H9 (cell line): ENCODE results near the gene CDC37L1. TPM values are rescaled to one million over a fixed set of nuclear protein-coding genes. Genes with fewer than 3 reads are reported as not detected.

Source experiments
- DNase-seq: peaks from one replicate; pipeline ENCODE4 v3.0.0-alpha.2; 2017
- H2AFZ ChIP-seq: one replicate; pipeline ENCODE4 v1.6.1; 2013; ENCODE audit warnings: mild to moderate bottlenecking, low read length, control low read depth, moderate library complexity
- H2AK5ac ChIP-seq: 2 replicates; pipeline ENCODE4 v1.6.1; 2013; ENCODE audit warnings: low read length, control low read depth, mixed read lengths; ENCODE audit not compliant: insufficient read length
- H2BK120ac ChIP-seq: one replicate; pipeline ENCODE4 v1.6.1; 2013; ENCODE audit warnings: low read depth, mild to moderate bottlenecking, low read length, control low read depth, inconsistent platforms; ENCODE audit not compliant: poor library complexity, severe bottlenecking
- H2BK12ac ChIP-seq: 2 replicates; pipeline ENCODE4 v1.6.1; 2013; ENCODE audit warnings: low read length, control low read depth, mixed read lengths, low read depth; ENCODE audit not compliant: insufficient read length
- H2BK15ac ChIP-seq: 2 replicates; pipeline ENCODE4 v1.6.1; 2013; ENCODE audit warnings: low read depth, low read length, control low read depth
- H2BK20ac ChIP-seq: one replicate; pipeline ENCODE4 v1.6.1; 2013; ENCODE audit warnings: low read depth, mild to moderate bottlenecking, low read length, control low read depth, inconsistent platforms; ENCODE audit not compliant: poor library complexity, severe bottlenecking
- H2BK5ac ChIP-seq: 2 replicates; pipeline ENCODE4 v1.6.1; 2013; ENCODE audit warnings: low read length, control low read depth, mixed read lengths; ENCODE audit not compliant: insufficient read length
- H3K14ac ChIP-seq: 2 replicates; pipeline ENCODE4 v1.6.1; 2013; ENCODE audit warnings: low read length, control low read depth; ENCODE audit not compliant: insufficient read depth
- H3K18ac ChIP-seq: 2 replicates; pipeline ENCODE4 v1.6.1; 2013; ENCODE audit warnings: low read depth, mild to moderate bottlenecking, mixed read lengths, low read length, control low read depth; ENCODE audit not compliant: insufficient read length
- H3K23ac ChIP-seq: 2 replicates; pipeline ENCODE4 v1.6.1; 2013; ENCODE audit warnings: low read length, control low read depth, mixed read lengths, low read depth; ENCODE audit not compliant: insufficient read length
- H3K23me2 ChIP-seq: 2 replicates; pipeline ENCODE4 v1.6.1; 2013; ENCODE audit warnings: low read depth, mild to moderate bottlenecking, mixed read lengths, low read length, control low read depth; ENCODE audit not compliant: insufficient read length, poor library complexity, severe bottlenecking
- H3K27ac ChIP-seq: 2 replicates; pipeline ENCODE4 v1.5.1; 2013; ENCODE audit warnings: low read length, control low read depth, mixed read lengths, low read depth; ENCODE audit not compliant: insufficient read length
- H3K27me3 ChIP-seq: 2 replicates; pipeline ENCODE4 v1.6.1; 2013; ENCODE audit warnings: low read length, control low read depth, inconsistent platforms; ENCODE audit not compliant: insufficient read depth
- H3K4ac ChIP-seq: 2 replicates; pipeline ENCODE4 v1.6.1; 2013; ENCODE audit warnings: low read depth, mild to moderate bottlenecking, control low read depth, inconsistent platforms, low read length, moderate library complexity
- H3K4me1 ChIP-seq: 2 replicates; pipeline ENCODE4 v1.6.1; 2013; ENCODE audit warnings: low read length, control low read depth, inconsistent platforms; ENCODE audit not compliant: insufficient read depth
- H3K4me2 ChIP-seq: 2 replicates; pipeline ENCODE4 v1.6.1; 2013; ENCODE audit warnings: low read length, control low read depth, mixed read lengths; ENCODE audit not compliant: insufficient read length, insufficient read depth
- H3K56ac ChIP-seq: 2 replicates; pipeline ENCODE4 v1.6.1; 2013; ENCODE audit warnings: low read depth, mild to moderate bottlenecking, mixed read lengths, low read length, control low read depth; ENCODE audit not compliant: insufficient read length
- H3K79me1 ChIP-seq: 2 replicates; pipeline ENCODE4 v1.6.1; 2013; ENCODE audit warnings: low read depth, mild to moderate bottlenecking, moderate library complexity, low read length, control low read depth, inconsistent platforms; ENCODE audit not compliant: insufficient read depth, poor library complexity, severe bottlenecking
- H3K79me2 ChIP-seq: 2 replicates; pipeline ENCODE4 v1.6.1; 2013; ENCODE audit warnings: low read length, control low read depth, inconsistent platforms; ENCODE audit not compliant: insufficient read depth
- H3K9ac ChIP-seq: 2 replicates; pipeline ENCODE4 v1.6.1; 2013; ENCODE audit warnings: low read length, control low read depth, mixed read lengths; ENCODE audit not compliant: insufficient read length; ENCODE audit errors: extremely low read depth
- H3K9me3 ChIP-seq: one replicate; pipeline ENCODE4 v1.6.1; 2013; ENCODE audit warnings: low read depth, low read length, inconsistent platforms; ENCODE audit not compliant: control insufficient read depth
- H3T11ph ChIP-seq: one replicate; pipeline ENCODE4 v1.6.1; 2013; ENCODE audit warnings: mild to moderate bottlenecking, low read length, control low read depth, inconsistent platforms
- H4K20me1 ChIP-seq: one replicate; pipeline ENCODE4 v1.6.1; 2013; ENCODE audit not compliant: control insufficient read depth, insufficient read length, insufficient read depth
- H4K5ac ChIP-seq: 2 replicates; pipeline ENCODE4 v1.6.1; 2013; ENCODE audit warnings: low read depth, mild to moderate bottlenecking, mixed read lengths, low read length, control low read depth; ENCODE audit not compliant: insufficient read length
- H4K8ac ChIP-seq: replicated peaks from 2 replicates; pipeline ENCODE4 v1.6.1; 2013; ENCODE audit warnings: low read length, control low read depth, mixed read lengths, low read depth; ENCODE audit not compliant: insufficient read length
- H4K91ac ChIP-seq: 2 replicates; pipeline ENCODE4 v1.6.1; 2013; ENCODE audit warnings: low read depth, mild to moderate bottlenecking, moderate library complexity, mixed read lengths, low read length, control low read depth; ENCODE audit not compliant: insufficient read length
- H3K27ac Mint-ChIP-seq, 3 experiments: 2 replicates in 2 of 3; 3 replicates in 1 of 3; pipeline ENCODE4 v1.8.0; 2020 to 2021; ENCODE audit warnings: mixed read lengths in 3 of 3, mild to moderate bottlenecking in 1 of 3, moderate library complexity in 1 of 3
- H3K27me3 Mint-ChIP-seq: 2 replicates; pipeline ENCODE4 v1.8.0; 2021; ENCODE audit warnings: low read depth, mild to moderate bottlenecking, moderate library complexity, mixed read lengths
- H3K36me3 Mint-ChIP-seq, 3 experiments: 2 replicates in 2 of 3; 3 replicates in 1 of 3; pipeline ENCODE4 v1.8.0; 2020 to 2021; ENCODE audit warnings: low read depth in 3 of 3, mixed read lengths in 3 of 3; ENCODE audit not compliant: insufficient read depth in 1 of 3
- H3K4me1 Mint-ChIP-seq, 2 experiments: 2 replicates each; pipeline ENCODE4 v1.8.0; 2020; ENCODE audit warnings: mixed read lengths in 2 of 2
- H3K4me3 Mint-ChIP-seq, 2 experiments: 2 replicates in 1 of 2; 3 replicates in 1 of 2; pipeline ENCODE4 v1.8.0; 2020 to 2021; ENCODE audit warnings: mild to moderate bottlenecking in 2 of 2, mixed read lengths in 2 of 2, moderate library complexity in 1 of 2
- H3K9me3 Mint-ChIP-seq, 2 experiments: 2 replicates in 1 of 2; 3 replicates in 1 of 2; pipeline ENCODE4 v1.8.0; 2020; ENCODE audit warnings: mild to moderate bottlenecking in 2 of 2, mixed read lengths in 2 of 2, moderate library complexity in 1 of 2
- CTCF ChIP-seq: fragments of 200-600 bp; sonication (generic); conservative IDR thresholded peaks from 3 replicates; pipeline ENCODE4 v1.8.0; 2021; ENCODE audit warnings: antibody characterized with exemption, mild to moderate bottlenecking
- WGBS: extraction: QIAGEN DNeasy Blood & Tissue Kit; methylation state at CpG from one replicate; pipeline ENCODE4 v1.1.7; 2013; ENCODE audit warnings: missing lambda C conversion rate, low lambda C conversion rate, mixed read lengths; ENCODE audit not compliant: insufficient read length; ENCODE audit errors: extremely low coverage; 5-methylcytosine and 5-hydroxymethylcytosine counted together
- total RNA-seq: library from RNA; stranded (reverse); gene quantifications from 2 replicates; pipeline ENCODE4 v1.2.1, GENCODE V29; 2021

The CDC37L1 gene
- total RNA-seq, 1 experiment from 2014 or later: 17.6 TPM

DNA sequence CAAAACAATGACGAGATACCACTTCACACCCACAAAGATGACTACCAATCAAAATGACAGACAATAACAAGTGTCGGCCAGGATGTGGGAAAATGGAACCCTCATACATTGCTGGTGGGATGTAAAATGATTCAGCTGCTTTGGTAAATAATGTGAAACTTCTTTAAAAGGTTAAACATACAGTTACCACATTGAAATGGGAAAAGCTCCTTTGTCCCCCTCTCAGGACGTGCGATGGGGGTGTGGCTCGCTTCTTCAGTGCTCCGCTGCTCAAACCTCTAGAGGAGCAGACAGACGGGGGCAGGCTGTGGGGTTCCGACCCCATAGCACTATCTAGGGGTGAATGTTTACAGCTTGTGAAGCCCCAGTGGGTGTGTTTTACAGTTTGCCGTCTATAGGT, 25.3 kb upstream of the CDC37L1 start:
- H3K4ac ChIP-seq: no peak overlapping the region
- H3T11ph ChIP-seq: no peak overlapping the region
- H3K79me2 ChIP-seq: no peaks in the 10 kb centered on the region
- no peaks in the 10 kb centered on the region for H3K79me1 ChIP-seq
- H4K5ac ChIP-seq: no peak overlapping the region
- H2BK12ac ChIP-seq: no peak overlapping the region
- H2BK120ac ChIP-seq: no peak overlapping the region
- H3K14ac ChIP-seq: no peak overlapping the region
- no peak overlapping the region for H3K9ac ChIP-seq
- no peak overlapping the region for H2AFZ ChIP-seq
- no peaks in the 10 kb centered on the region for H3K23me2 ChIP-seq
- no peak overlapping the region for H3K56ac ChIP-seq
- TF ChIP-seq CTCF: no peak
- Mint-ChIP-seq H3K4me1 (peaks cover 9 to 15% of the 10 kb centered on the region in 2 experiments), H3K27ac (peak overlapping the region in 1 of 3 experiments; percentile 9; a peak in 1 of 7 replicates), H3K9me3 (no peaks in the 10 kb centered on the region), H3K27me3 (no peaks in the 10 kb centered on the region), H3K4me3 (no peak overlapping the region), H3K36me3 (no peaks in the 10 kb centered on the region)
- H3K18ac ChIP-seq: no peak overlapping the region
- H3K27me3 ChIP-seq: no peaks in the 10 kb centered on the region
- DNase-seq: no peak
- H2BK5ac ChIP-seq: no peak overlapping the region
- no peak overlapping the region for H3K4me2 ChIP-seq
- no peak overlapping the region for H2AK5ac ChIP-seq
- H3K4me1 ChIP-seq: no peaks in the 10 kb centered on the region
- H3K27ac ChIP-seq: no peak overlapping the region
- no peak overlapping the region for H2BK15ac ChIP-seq
- no peaks in the 10 kb centered on the region for H4K20me1 ChIP-seq
- no peak overlapping the region for H3K23ac ChIP-seq
- no peak overlapping the region for H2BK20ac ChIP-seq
- no peak overlapping the region for H4K8ac ChIP-seq
- H3K9me3 ChIP-seq: no peaks in the 10 kb centered on the region
- no peak overlapping the region for H4K91ac ChIP-seq
- no CpG with 5 or more reads among the region's 9 CpGs for WGBS
